Adrenal gland (tissue), 12 donors: ENCODE data around the gene KCTD20. TPM values are rescaled to one million over a fixed set of nuclear protein-coding genes. Genes with fewer than 3 reads are reported as not detected.
A peak's percentile ranks its signal among the peaks of the same experiment; 100 is the strongest.

ENCODE experiments used
- DNase-seq, 7 donors: peaks; one replicate each; pipeline ENCODE4 v3.0.0-alpha.2; 2019 to 2020
- H3K27ac ChIP-seq, 5 donors: fragments of 200-600 bp; sonication (generic) in 4 of 5; 1 replicate in 3 of 5; 2 replicates in 2 of 5; pipeline versions ENCODE4 v1.5.1 to v1.8.0; 2016 to 2020; ENCODE audit warnings: mild to moderate bottlenecking in 1 of 5
- H3K27me3 ChIP-seq: fragments of 200-600 bp; 2 replicates; pipeline ENCODE4 v1.8.0; 2021
- H3K36me3 ChIP-seq, 2 donors: fragments of 200-600 bp; replicated peaks in 1 of 2; 1 replicate in 1 of 2; 2 replicates in 1 of 2; pipeline versions ENCODE4 v1.5.1 to v1.8.0; 2018 to 2022
- H3K4me1 ChIP-seq, 2 donors: fragments of 200-600 bp; replicated peaks in 1 of 2; 1 replicate in 1 of 2; 2 replicates in 1 of 2; pipeline versions ENCODE4 v1.5.1 to v1.8.0; 2018 to 2021
- H3K4me3 ChIP-seq, 4 donors: fragments of 200-600 bp; sonication (generic) in 3 of 4; one replicate each; pipeline ENCODE4 v1.5.1; 2016 to 2018
- H3K9me3 ChIP-seq, 3 donors: fragments of 200-600 bp; sonication (generic) in 1 of 3; replicated peaks in 1 of 3; 1 replicate in 2 of 3; 2 replicates in 1 of 3; pipeline versions ENCODE4 v1.5.1 to v1.8.0; 2016 to 2021
- POLR2A ChIP-seq, 2 donors: fragments of 450-650 bp; IDR thresholded peaks; one replicate each; pipeline ENCODE4 v1.6.1; 2017; ENCODE audit warnings: antibody characterized with exemption in 2 of 2, mild to moderate bottlenecking in 2 of 2, moderate library complexity in 1 of 2
- WGBS, 4 donors: extraction: QIAGEN DNeasy Blood & Tissue Kit in 2 of 4; methylation state at CpG; one replicate each; pipeline versions ENCODE4 v1.1.5 to v1.1.7; 2013 to 2017; 5-methylcytosine and 5-hydroxymethylcytosine counted together
- intact Hi-C, 2 donors: fragments of 100-400 bp; cut with DNase I; formaldehyde crosslinking; loops; one replicate each; pipeline versions ENCODE4 v1.14.1 to v1.15.0; 2022 to 2023
- polyA plus RNA-seq, 3 donors: library from polyadenylated mRNA; stranded (reverse); fragments of 200-250 nt in 2 of 3; fragments of 350-450 nt in 1 of 3; fragmentation: Illumina TruSeq in 1 of 3; extraction: RNeasy Lipid Tissue Mini Kit (QIAGEN cat#74804) in 1 of 3; gene quantifications; one replicate each; pipeline ENCODE4 v1.2.3, GENCODE V29; 2013 to 2014
- total RNA-seq, 9 donors: library from RNA; depleted of rRNA in 4 of 9; stranded (reverse); fragments of >200 nt in 4 of 9; fragments of 120-200 nt in 1 of 9; fragmentation: NEBNext Ultra II Directional in 1 of 9; extraction: Animal tissue kit (Norgen Biotek cat#: 25700) in 1 of 9; gene quantifications; one replicate each; pipeline versions ENCODE4 v1.1.0 to v1.2.4, GENCODE V29; 2013 to 2023
- TF ChIP-seq, protein P1 (sequence below), 6 experiments: fragments of 450-650 bp in 4 of 6; fragments of 200-600 bp in 2 of 6; sonication (generic) in 1 of 6; IDR thresholded peaks; 1 replicate in 5 of 6; 2 replicates in 1 of 6; pipeline versions ENCODE4 v1.5.1 to v1.8.0; 2016 to 2021; ENCODE audit warnings: antibody characterized with exemption in 6 of 6, mild to moderate bottlenecking in 2 of 6, moderate library complexity in 1 of 6
- donor health status: healthy with polysubstance abuse.
- donor health status: Bipolar disorder and iron deficiency.
- donor health status: DM: yes; HTN: yes; CAD: no.
- donor health status: DM: no; HTN: no; CAD: no.
- donor health status: DM: no; HTN: no; CAD: no.
- donor health status: DM: yes; HTN: yes; CAD: no.

Gene KCTD20
- total and polyA plus RNA-seq, 12 donors: 15.3 to 78.0 (median 54.4) TPM

DNA sequence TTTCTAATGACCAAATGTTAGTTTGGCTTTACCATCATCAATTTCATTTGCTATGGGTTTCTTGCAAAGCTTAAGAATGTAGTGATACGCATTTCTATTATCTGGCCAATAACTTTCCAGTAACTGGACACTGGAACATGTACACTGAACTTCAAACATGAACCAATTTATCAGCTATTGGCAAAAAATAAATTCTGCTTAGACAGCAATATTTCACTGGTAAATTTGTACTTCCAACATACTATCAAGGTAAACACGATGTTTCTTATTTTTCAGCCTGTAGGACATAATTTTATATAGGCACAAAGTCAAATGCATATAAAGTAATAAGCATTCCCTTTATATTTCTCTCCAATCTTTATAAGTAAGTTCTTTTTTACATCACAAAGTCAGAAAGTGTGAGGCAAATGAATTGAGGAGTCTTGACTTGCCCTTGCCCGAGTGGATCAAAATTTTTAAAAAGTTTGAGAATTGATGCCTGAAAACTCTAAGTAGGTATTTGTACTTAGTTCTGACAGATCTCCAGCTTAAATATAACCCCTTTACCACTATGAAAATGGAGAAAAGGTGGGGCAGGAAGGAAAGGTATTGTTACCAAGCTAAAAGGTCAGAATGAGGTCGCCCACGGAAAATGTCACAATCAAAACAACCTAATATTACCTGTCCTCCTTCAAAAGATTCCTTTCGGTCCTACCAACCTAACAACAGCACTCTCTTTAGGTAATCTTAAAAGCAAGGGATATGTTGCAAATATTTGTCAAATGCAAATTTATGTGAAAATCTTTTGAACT, 63.1 kb downstream of the KCTD20 start:
- Histone ChIP-seq H3K9me3 (no peaks in the 10 kb centered on the region), H3K27ac (no peak overlapping the region), H3K27me3 (no peaks in the 10 kb centered on the region), H3K36me3 (peaks cover 0 to 14% of the 10 kb centered on the region in 2 donors), H3K4me3 (no peak overlapping the region), H3K4me1 (peaks cover 0 to 4% of the 10 kb centered on the region in 2 donors)
- DNase-seq: no peak
- TF ChIP-seq, protein P1, sequence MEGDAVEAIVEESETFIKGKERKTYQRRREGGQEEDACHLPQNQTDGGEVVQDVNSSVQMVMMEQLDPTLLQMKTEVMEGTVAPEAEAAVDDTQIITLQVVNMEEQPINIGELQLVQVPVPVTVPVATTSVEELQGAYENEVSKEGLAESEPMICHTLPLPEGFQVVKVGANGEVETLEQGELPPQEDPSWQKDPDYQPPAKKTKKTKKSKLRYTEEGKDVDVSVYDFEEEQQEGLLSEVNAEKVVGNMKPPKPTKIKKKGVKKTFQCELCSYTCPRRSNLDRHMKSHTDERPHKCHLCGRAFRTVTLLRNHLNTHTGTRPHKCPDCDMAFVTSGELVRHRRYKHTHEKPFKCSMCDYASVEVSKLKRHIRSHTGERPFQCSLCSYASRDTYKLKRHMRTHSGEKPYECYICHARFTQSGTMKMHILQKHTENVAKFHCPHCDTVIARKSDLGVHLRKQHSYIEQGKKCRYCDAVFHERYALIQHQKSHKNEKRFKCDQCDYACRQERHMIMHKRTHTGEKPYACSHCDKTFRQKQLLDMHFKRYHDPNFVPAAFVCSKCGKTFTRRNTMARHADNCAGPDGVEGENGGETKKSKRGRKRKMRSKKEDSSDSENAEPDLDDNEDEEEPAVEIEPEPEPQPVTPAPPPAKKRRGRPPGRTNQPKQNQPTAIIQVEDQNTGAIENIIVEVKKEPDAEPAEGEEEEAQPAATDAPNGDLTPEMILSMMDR (IDR thresholded peaks at IDR 0.05): no peak
- TF ChIP-seq POLR2A (IDR thresholded peaks at IDR 0.05): no peak
- intact Hi-C loops: no loop called here
- 83 to 90% (median 88%) methylated on average over 6 of the region's 6 CpGs for WGBS, 4 donors

DNA sequence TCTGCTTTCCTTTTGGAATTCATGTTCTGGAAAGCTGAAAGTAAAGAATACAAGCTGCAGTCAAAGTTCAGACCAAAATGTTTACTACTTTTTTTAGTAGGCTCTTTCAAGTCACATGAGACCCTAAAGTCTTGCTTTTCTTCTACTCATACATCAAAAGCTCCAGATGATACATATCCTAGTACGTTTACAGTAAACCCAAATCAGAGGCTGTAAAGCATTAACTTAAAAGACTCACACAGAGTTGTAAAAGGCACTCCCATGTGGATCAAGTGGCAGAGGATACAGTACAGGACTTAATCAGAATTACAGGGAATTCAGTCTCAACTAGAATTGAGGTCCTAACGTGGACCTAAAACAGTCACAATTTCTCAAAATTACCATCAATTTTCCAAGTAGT, 63.8 kb downstream of the KCTD20 start:
- Histone ChIP-seq H3K36me3 (peaks cover 0 to 21% of the 10 kb centered on the region in 2 donors), H3K4me3 (no peak overlapping the region), H3K4me1 (peaks cover 0 to 4% of the 10 kb centered on the region in 2 donors), H3K27ac (no peak overlapping the region), H3K9me3 (no peaks in the 10 kb centered on the region), H3K27me3 (no peaks in the 10 kb centered on the region)
- 81 to 90% (median 88%) methylated on average over 2 of the region's 2 CpGs for WGBS, 4 donors
- intact Hi-C loops: no loop called here
- TF ChIP-seq, protein P1 (IDR thresholded peaks at IDR 0.05): no peak
- no peak for TF ChIP-seq POLR2A (IDR thresholded peaks at IDR 0.05)
- no peak for DNase-seq

DNA sequence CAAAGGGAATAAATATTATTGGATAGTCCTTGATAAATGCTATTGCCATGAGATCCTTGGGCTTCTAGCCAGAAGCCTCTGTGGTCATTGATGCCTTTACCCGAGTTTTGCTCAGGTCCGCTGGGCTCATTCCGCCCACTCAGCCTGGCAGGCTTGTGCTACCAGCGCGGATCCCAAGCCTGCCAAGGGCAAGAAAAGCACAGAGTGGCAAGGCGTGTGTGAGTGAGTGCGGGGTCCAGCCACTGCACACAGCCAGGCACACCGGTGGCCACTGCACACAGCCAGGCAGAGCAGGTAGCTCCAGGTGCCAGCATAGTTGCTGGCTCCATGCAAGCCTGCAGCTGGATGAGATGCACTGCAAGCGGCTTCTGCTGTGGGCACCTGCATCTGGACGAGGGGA, 65.7 kb downstream of the KCTD20 start:
- peak in 5 of 7 donors; percentile 30 to 53 (median 35) for DNase-seq
- WGBS, 4 donors: 44 to 61% (median 54%) methylated on average over 6 to 10 of the region's 10 CpGs
- no peaks in the 10 kb centered on the region for H3K27me3 ChIP-seq
- H3K27ac ChIP-seq: no peak overlapping the region
- TF ChIP-seq, protein P1 (IDR thresholded peaks at IDR 0.05): no peak
- TF ChIP-seq POLR2A (IDR thresholded peaks at IDR 0.05): no peak
- intact Hi-C loops: no loop called here
- H3K9me3 ChIP-seq: no peaks in the 10 kb centered on the region
- peaks cover 0 to 4% of the 10 kb centered on the region in 2 donors for H3K4me1 ChIP-seq
- peaks cover 0 to 34% of the 10 kb centered on the region in 2 donors for H3K36me3 ChIP-seq
- no peak overlapping the region for H3K4me3 ChIP-seq

DNA sequence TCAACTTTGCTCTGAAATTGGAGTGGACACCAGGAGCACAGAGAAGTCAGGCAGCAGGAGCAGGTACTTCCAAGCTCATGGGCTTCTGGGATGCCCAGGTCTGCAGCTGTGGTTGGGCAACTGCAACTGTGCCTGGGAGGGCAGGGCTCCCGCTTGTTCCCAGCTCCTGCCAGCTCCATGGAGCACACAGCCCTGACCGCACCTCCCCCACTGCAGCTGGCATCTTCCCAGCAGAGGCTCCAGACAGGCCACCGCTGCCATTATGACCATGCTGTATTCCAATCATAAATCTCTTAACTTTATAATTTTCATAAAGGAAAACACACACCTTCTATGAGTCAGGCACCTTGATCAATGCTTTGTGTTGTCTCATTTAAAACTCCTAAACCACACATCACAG, 67.6 kb downstream of the KCTD20 start:
- no peak for DNase-seq
- intact Hi-C loops: no loop called here
- Histone ChIP-seq H3K27ac (no peak overlapping the region), H3K4me3 (no peak overlapping the region), H3K27me3 (no peaks in the 10 kb centered on the region), H3K4me1 (peaks cover 0 to 4% of the 10 kb centered on the region in 2 donors), H3K9me3 (no peaks in the 10 kb centered on the region), H3K36me3 (peaks cover 0 to 39% of the 10 kb centered on the region in 2 donors)
- TF ChIP-seq, protein P1 (IDR thresholded peaks at IDR 0.05): no peak
- TF ChIP-seq POLR2A (IDR thresholded peaks at IDR 0.05): no peak
- 92 to 100% (median 94%) methylated on average over 3 of the region's 3 CpGs for WGBS, 4 donors
